ENCODE results near the gene LPP. TPM values are rescaled to one million over a fixed set of nuclear protein-coding genes. Genes with fewer than 3 reads are reported as not detected.

LPP gene
- total RNA-seq, 1 donor = 77.4 TPM

DNA sequence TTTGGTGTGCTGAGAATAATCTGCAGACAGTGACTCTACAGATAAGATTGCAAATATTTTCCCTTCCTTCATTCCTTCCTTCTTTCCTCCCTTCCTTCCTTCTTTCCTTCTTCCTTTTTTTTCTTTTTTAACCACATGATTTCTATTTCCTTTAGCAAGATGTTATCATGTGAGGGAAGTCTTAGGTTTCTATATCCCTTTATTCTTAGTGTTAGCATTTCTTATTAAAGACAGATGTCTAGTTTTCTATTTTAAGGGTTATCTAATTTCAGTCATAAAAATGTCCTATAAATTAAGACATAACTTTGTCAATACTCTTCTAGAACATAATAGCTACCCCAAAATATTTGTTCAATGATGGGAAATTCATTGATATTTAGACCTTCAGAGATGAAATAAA lies 470.9 kb downstream of the LPP start:
- Histone ChIP-seq H3K27ac (ENCODE audit: low read depth, low read length) (peak overlapping the region; percentile 17), H4K20me1 (ENCODE audit: insufficient read depth, low read length) (no peaks in the 10 kb centered on the region), H3K4me3 (ENCODE audit: insufficient read depth, low read length) (no peak overlapping the region), H3K79me2 (ENCODE audit: insufficient read depth, low read length) (peaks cover 21% of the 10 kb centered on the region), H3K36me3 (ENCODE audit: insufficient read depth, low read length) (no peaks in the 10 kb centered on the region), H3K9me3 (ENCODE audit: low read depth, low read length) (no peaks in the 10 kb centered on the region), H3K4me1 (ENCODE audit: insufficient read depth, low read length) (peaks cover 28% of the 10 kb centered on the region), H2AFZ (ENCODE audit: low read length) (no peak overlapping the region), H3K27me3 (ENCODE audit: insufficient read depth, low read length) (no peaks in the 10 kb centered on the region), H3K4me2 (ENCODE audit: insufficient read depth, low read length) (no peak overlapping the region)
- TF ChIP-seq, protein P1, sequence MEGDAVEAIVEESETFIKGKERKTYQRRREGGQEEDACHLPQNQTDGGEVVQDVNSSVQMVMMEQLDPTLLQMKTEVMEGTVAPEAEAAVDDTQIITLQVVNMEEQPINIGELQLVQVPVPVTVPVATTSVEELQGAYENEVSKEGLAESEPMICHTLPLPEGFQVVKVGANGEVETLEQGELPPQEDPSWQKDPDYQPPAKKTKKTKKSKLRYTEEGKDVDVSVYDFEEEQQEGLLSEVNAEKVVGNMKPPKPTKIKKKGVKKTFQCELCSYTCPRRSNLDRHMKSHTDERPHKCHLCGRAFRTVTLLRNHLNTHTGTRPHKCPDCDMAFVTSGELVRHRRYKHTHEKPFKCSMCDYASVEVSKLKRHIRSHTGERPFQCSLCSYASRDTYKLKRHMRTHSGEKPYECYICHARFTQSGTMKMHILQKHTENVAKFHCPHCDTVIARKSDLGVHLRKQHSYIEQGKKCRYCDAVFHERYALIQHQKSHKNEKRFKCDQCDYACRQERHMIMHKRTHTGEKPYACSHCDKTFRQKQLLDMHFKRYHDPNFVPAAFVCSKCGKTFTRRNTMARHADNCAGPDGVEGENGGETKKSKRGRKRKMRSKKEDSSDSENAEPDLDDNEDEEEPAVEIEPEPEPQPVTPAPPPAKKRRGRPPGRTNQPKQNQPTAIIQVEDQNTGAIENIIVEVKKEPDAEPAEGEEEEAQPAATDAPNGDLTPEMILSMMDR (IDR thresholded peaks at IDR 0.05; ENCODE audit: extremely low read depth, low read depth, low read length) = no peak
- no peak for DNase-seq (ENCODE audit: insufficient read length, low spot score, missing footprints)

DNA sequence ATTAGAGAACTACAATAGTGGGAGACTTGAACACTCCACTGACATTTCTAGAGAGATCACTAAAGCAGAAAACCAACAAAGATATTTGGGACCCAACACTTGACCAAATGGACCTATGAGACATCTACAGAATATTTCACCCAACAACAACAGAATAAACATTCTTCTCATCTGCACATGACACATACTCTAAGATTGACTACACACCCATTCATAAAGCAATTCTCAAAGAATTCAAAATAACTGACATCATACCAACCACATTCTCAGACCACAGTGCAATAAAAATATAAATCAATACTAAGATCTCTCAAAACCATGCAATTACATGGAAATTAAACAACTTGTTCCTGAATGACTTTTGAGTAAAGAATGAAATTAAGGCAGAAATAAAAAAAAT lies 473.7 kb downstream of the LPP start:
- H3K79me2 ChIP-seq (ENCODE audit: insufficient read depth, low read length) = peaks cover 5% of the 10 kb centered on the region
- peak overlapping the region; percentile 90 for H3K27ac ChIP-seq (ENCODE audit: low read depth, low read length)
- H3K27me3 ChIP-seq (ENCODE audit: insufficient read depth, low read length) = no peaks in the 10 kb centered on the region
- no peaks in the 10 kb centered on the region for H3K36me3 ChIP-seq (ENCODE audit: insufficient read depth, low read length)
- peak overlapping the region; percentile 24 for H3K4me2 ChIP-seq (ENCODE audit: insufficient read depth, low read length)
- H3K4me3 ChIP-seq (ENCODE audit: insufficient read depth, low read length) = no peak overlapping the region
- no peaks in the 10 kb centered on the region for H4K20me1 ChIP-seq (ENCODE audit: insufficient read depth, low read length)
- no peak overlapping the region for H2AFZ ChIP-seq (ENCODE audit: low read length)
- no peaks in the 10 kb centered on the region for H3K9me3 ChIP-seq (ENCODE audit: low read depth, low read length)
- DNase-seq (ENCODE audit: insufficient read length, low spot score, missing footprints) = no peak
- peaks cover 37% of the 10 kb centered on the region for H3K4me1 ChIP-seq (ENCODE audit: insufficient read depth, low read length)
- TF ChIP-seq, protein P1 (IDR thresholded peaks at IDR 0.05; ENCODE audit: extremely low read depth, low read depth, low read length) = no peak

DNA sequence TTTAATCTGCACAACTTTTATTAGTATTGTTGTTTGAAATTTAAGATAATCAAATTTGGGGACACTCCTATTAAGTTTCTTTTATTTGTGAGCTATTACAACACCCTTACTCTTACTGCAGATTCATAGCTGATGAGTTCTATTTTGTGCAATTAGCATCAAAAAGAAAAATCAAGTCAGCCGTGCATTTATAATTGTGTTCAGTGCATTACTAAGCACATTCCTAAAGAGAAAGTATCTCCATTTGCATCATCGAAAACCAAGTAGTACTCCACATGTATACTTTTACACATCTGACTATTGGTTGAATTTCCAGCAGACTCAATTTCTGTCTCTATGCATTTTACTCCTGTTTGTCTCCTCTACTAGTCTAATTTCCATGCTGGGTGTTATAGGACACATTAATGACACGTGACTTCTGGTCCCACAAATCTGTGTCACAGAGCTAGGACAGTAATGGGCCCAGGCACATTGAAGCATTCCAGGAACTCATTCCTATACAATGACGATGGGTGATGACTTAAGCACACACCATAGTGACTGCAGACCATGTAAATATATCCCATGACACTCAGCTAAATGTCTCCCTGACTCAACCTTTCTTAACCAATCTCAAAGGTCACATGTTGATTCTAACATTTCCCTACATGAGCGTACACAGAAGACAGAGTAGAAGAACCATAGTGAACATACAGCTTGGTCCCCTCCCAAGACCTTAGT lies 477.5 kb downstream of the LPP start:
- Histone ChIP-seq H3K27me3 (ENCODE audit: insufficient read depth, low read length) (no peaks in the 10 kb centered on the region), H3K4me1 (ENCODE audit: insufficient read depth, low read length) (peaks cover 37% of the 10 kb centered on the region), H4K20me1 (ENCODE audit: insufficient read depth, low read length) (no peaks in the 10 kb centered on the region), H3K27ac (ENCODE audit: low read depth, low read length) (peak overlapping the region; percentile 87), H3K36me3 (ENCODE audit: insufficient read depth, low read length) (no peaks in the 10 kb centered on the region), H2AFZ (ENCODE audit: low read length) (no peak overlapping the region), H3K4me2 (ENCODE audit: insufficient read depth, low read length) (peak overlapping the region; percentile 17), H3K9me3 (ENCODE audit: low read depth, low read length) (no peaks in the 10 kb centered on the region), H3K4me3 (ENCODE audit: insufficient read depth, low read length) (no peak overlapping the region), H3K79me2 (ENCODE audit: insufficient read depth, low read length) (peaks cover 8% of the 10 kb centered on the region)
- TF ChIP-seq, protein P1 (IDR thresholded peaks at IDR 0.05; ENCODE audit: extremely low read depth, low read depth, low read length) = no peak
- peak; percentile 66 for DNase-seq (ENCODE audit: insufficient read length, low spot score, missing footprints)

DNA sequence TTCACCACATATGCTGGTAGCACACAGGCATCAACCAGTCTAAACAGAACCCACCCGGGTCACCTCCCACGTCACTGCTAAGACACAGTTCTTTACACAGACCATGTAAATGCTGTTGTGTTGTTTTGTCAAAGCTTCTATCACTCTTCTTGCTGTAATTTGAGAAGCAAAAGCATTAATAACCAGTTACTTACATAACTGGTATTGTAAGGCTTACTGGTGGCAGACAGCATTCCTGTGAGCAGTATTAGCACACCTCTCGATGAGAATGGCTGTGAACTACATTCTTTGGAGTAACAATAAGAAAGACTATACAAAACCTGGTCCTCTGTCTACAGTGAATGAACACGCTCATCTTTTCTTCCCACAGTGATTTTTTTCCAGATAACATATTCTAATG lies 479.2 kb downstream of the LPP start:
- no peaks in the 10 kb centered on the region for H4K20me1 ChIP-seq (ENCODE audit: insufficient read depth, low read length)
- no peak for DNase-seq (ENCODE audit: insufficient read length, low spot score, missing footprints)
- no peak overlapping the region for H3K4me3 ChIP-seq (ENCODE audit: insufficient read depth, low read length)
- no peaks in the 10 kb centered on the region for H3K27me3 ChIP-seq (ENCODE audit: insufficient read depth, low read length)
- H3K36me3 ChIP-seq (ENCODE audit: insufficient read depth, low read length) = no peaks in the 10 kb centered on the region
- no peak overlapping the region for H2AFZ ChIP-seq (ENCODE audit: low read length)
- TF ChIP-seq, protein P1 (IDR thresholded peaks at IDR 0.05; ENCODE audit: extremely low read depth, low read depth, low read length) = no peak
- H3K4me2 ChIP-seq (ENCODE audit: insufficient read depth, low read length) = no peak overlapping the region
- peaks cover 8% of the 10 kb centered on the region for H3K79me2 ChIP-seq (ENCODE audit: insufficient read depth, low read length)
- peaks cover 22% of the 10 kb centered on the region for H3K4me1 ChIP-seq (ENCODE audit: insufficient read depth, low read length)
- no peak overlapping the region for H3K27ac ChIP-seq (ENCODE audit: low read depth, low read length)
- H3K9me3 ChIP-seq (ENCODE audit: low read depth, low read length) = no peaks in the 10 kb centered on the region
